ENCODE results near the gene FHOD3.
A peak's percentile ranks its signal among the peaks of the same experiment; 100 is the strongest.
"Not testable (repeated sequence)": the region's sequence is repeated elsewhere in the genome, so short reads cannot be mapped to it uniquely, and the experiment has no call there.

FHOD3 gene

GRCh38 chr18:36688020-36688965 is 390.8 kb downstream of the FHOD3 start:
- peak in 2 of 3 experiments; percentile 6 to 10 for DNase-seq (ENCODE audit: low read depth in 2 of 3, low spot score in 2 of 3)

GRCh38 chr18:36692371-36692770 is 394.9 kb downstream of the FHOD3 start:
- no peak for DNase-seq (ENCODE audit: low read depth in 2 of 3, low spot score in 2 of 3)

GRCh38 chr18:36692921-36693332 is 395.4 kb downstream of the FHOD3 start:
- DNase-seq (ENCODE audit: low read depth in 2 of 3, low spot score in 2 of 3) = no peak

DNA sequence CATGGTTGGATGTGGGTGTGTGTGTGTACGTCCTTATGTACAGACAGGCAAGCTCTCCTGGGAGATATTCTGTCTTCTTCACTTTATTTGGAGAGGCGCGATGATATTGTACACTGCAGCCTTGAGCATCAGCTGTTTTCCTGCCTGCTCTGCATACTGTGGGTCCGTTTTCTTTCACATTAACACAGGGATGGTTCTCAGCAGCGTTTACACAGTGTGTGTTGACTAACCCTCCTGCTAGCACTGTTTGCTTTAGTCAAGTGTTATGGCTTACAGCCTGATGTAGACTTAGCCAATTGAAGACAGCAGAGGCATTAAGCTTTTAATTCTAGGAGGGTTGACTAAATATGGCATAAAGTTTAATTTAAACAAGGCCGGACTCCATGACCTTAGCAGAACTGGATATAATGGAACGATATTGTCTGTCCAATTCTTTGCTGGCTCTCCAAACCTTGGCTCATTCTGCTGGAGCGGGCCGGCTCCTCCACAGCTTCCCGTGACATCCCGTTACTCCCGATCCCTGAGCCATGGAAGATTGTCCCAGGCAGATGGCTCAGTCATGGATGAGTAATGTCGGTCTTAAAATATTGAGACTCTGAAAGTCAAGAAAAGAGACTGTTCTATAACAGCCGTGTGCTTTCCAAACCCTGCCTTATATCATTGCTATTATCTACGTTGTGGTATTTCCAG is 396.6 kb downstream of the FHOD3 start:
- DNase-seq (ENCODE audit: low read depth in 2 of 3, low spot score in 2 of 3) = no peak

- DNase-seq (ENCODE audit: low read depth in 2 of 3, low spot score in 2 of 3) = no peak
These were observed 398.3 kb downstream of the FHOD3 start for GRCh38 chr18:36695806-36696205.

DNA sequence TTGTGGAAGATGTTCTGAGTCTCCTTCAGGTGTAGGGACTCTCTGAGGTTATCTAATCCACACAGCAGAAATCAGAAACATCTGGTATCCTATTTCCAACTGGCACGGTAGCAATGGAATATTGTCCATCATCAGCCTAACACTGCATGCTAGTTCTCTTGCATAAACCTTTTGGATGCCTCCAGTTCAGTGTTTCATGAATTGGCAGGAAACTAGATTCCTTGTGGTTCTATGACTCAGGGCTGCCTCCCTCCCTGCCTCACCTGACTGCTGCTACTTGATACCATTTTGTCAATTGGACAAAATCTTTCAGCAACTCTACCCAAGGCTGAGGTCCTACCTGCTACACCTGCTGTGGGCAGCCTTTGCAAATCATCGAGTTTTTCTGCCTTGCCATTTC is 400.4 kb downstream of the FHOD3 start:
- no peak for DNase-seq (ENCODE audit: low read depth in 2 of 3, low spot score in 2 of 3)

GRCh38 chr18:36700955-36701354 is 403.4 kb downstream of the FHOD3 start:
- no peak for DNase-seq (ENCODE audit: low read depth in 2 of 3, low spot score in 2 of 3)

DNA sequence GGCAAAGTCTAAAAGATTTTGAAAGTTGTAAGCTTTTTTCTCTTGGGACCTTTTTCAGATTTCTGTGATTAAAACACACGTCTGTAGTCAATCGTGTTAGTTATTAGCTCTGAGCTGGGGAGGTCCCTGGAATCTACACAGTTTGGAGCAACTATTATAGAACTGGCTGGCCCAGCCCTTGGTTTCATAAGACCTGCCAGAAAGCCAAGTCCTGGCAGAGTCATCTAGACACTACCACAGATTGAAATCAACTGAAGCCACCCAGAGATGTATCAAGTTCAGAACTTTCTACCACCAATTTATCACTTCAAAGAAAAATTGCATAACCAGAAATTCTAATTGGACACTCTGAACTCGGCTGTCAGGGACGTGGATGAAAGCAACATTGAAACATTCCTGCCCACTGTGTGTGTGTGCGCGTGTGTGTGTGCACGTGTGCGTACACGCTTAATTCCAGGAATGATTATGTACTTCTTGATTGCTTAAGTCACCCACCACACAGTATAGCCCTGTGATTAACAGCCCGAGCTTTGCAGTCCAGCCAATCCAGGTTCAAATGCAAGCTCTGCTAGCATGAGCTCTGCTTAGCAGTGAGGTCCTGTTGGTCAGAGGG is 405.0 kb downstream of the FHOD3 start:
- DNase-seq (ENCODE audit: low read depth in 2 of 3, low spot score in 2 of 3) = no peak

GRCh38 chr18:36704156-36704555 is 406.6 kb downstream of the FHOD3 start:
- DNase-seq (ENCODE audit: low read depth in 2 of 3, low spot score in 2 of 3) = no peak

DNA sequence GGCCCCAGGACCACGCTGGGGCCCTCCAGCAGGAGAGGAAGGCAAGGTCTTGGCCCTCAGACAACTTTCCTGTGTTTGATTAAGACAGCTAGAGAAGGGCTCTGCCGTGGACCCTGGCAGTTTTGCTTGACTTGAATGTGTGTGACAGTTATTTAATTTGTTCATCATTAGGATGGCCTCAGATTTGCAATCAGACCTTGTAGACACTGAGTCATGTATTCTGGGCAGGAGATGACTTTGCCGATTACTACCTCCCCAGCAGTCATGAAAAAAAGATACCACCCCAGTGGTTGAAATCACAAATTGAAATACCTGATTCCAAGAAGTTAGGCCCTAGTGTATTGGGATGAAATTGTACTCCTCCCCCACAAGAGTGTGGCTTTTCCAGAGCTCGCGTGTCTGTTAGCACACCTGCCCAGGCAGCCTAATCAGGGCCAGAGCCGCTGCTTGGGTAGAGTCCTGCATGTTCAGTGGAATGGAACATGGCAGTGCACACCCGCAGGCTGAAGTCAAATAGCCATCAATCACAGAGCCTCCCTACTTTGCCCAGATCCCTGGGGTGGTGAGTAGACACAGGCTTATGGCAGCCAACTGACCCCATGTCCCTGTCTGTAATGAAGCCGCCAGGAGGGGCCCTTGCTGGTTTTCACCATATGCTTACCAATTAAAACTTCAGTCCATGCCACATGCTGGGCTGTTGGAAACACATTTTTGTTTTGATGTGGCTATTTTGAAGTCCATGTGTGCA is 408.8 kb downstream of the FHOD3 start:
- DNase-seq (ENCODE audit: low read depth in 2 of 3, low spot score in 2 of 3) = no peak

DNA sequence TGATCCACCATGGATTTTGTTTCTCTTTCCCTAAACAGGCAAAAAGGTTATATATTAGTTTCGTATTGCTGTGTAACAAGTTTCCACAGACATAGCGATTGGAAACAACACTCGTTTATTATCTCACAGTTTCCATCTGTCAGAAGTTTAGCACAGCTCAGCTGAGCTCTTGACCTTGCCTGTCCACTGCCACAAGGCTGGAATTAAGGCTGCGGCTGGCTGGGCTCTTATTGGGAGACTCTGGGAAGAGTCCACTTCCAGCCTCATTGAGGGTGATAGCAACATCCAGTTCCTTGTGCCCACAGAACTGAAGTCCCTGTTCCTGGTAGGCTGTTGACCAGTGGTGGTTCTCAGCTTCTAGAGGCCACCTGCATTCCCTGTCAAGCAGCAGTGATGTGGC is 410.9 kb downstream of the FHOD3 start:
- DNase-seq (ENCODE audit: low read depth in 2 of 3, low spot score in 2 of 3) = no peak

DNA sequence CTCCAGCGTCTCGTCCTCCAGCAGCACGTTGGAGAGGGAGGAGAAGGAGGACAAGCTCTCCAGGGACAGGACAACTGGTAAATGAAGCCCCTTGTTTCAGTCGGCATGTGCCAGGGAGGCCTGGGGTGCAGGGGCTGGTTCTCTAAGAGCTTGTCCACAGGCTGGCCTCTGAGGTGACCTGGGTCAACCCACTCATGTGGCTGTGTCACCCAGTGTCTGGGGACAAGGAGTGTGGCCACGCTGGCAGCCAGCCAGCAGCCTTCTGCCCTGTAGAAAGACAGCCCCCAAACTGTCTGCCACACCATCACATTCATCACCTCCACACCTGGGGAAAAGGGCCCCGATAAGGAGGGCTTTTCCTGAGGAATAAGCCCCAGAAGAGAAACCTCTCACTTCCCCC is 411.8 kb downstream of the FHOD3 start:
- DNase-seq (ENCODE audit: low read depth in 2 of 3, low spot score in 2 of 3) = no peak

GRCh38 chr18:36711014-36711725 is 413.7 kb downstream of the FHOD3 start:
- no peak for DNase-seq (ENCODE audit: low read depth in 2 of 3, low spot score in 2 of 3)

DNA sequence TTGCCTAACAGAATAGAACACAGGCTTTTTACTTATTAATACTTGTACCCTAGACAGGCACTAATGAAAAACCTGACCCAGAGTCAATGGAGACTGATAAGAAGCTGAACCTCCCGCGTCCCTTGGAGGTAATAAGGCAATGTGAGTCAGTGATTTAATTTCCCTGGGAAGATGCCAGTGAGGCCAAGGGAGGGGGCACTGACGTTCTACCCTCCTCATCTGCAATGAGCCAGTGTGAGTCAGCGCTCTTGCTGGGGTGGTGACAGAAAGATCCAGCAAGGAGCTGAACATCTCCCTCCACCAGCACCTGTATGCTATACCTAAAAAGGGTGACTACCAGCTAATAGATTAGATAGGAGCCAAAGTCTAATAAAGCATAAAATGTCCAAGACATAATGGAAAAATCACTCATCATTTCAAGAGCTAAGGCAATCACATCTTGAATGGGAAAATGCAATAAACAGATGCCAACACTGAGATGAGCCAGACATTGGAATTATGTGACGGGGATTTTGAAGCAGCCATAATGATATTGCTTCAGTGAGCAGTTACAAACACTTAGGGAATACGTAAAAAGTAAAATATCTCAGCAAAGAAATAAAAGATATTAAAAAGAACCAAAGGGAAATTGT is 414.4 kb downstream of the FHOD3 start:
- no peak for DNase-seq (ENCODE audit: low read depth in 2 of 3, low spot score in 2 of 3)

- no peak for DNase-seq (ENCODE audit: low read depth in 2 of 3, low spot score in 2 of 3)
These were observed 417.0 kb downstream of the FHOD3 start for GRCh38 chr18:36714476-36714875.

DNA sequence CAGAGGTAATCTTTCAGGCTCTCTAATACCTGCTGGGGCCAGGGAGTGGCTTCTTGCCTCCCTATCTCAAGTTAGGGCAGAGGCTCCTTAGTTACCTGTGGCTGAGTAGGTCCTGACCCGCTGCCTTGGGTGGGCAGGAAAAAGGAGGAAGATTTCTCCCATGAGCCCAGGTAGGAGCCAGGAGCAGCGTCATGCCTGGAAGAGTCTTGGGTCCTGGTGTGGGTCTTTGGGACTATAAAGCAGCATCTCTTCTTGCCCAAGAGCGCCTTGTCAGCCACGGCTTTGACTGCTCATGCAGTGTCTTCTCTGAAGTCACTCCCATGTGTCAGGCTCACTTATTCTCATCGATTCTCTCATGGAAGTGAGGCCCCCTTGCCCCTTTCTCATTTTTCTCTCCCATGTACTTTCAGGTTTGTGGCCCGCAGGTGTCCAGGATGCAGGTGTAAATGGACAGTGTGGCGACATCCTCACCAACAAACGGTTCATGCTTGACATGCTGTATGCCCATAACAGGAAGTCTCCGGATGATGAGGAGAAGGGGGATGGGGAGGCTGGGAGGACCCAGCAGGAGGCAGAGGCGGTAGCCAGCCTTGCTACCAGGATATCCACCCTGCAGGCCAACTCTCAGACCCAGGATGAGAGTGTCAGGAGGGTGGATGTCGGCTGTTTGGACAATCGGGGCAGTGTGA is 420.1 kb downstream of the FHOD3 start:
- no peak for DNase-seq (ENCODE audit: low read depth in 2 of 3, low spot score in 2 of 3)

DNA sequence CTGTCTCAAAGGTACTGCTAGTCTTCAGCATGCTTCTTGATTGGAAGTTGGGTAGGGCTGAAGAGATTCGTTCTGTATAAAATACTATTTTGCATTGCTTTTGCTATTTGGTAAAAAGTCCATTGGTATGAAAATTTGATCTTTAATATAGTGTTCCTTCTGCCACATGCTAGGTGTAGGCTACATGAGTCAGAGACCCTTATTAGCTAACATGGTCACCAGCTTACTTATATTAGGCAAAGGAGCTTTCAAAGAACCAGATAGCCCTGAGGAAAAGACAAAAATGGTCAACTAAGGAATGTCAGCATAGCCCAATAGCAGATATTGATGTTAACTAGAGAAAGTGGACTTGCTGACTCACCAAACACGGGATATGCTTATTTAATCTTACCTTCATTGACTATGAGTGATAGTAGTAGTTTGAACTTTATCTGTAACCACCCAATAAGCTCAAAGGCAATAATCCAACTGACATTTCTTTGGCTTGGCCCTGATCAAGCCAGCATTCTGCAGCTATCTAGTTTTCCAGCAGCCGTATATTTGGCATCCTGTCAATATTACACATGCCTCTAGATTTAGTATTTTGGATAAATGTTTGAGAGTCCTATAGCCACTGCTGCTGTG is 421.3 kb downstream of the FHOD3 start:
- DNase-seq (ENCODE audit: low read depth in 2 of 3, low spot score in 2 of 3) = no peak

- DNase-seq (ENCODE audit: low read depth in 2 of 3, low spot score in 2 of 3) = no peak
These were observed 422.1 kb downstream of the FHOD3 start for GRCh38 chr18:36719630-36720029.

GRCh38 chr18:36721351-36721750 is 423.8 kb downstream of the FHOD3 start:
- not testable (repeated sequence) for DNase-seq (ENCODE audit: low read depth in 2 of 3, low spot score in 2 of 3)
